ENCODE results near the gene SHB.

SHB gene

DNA sequence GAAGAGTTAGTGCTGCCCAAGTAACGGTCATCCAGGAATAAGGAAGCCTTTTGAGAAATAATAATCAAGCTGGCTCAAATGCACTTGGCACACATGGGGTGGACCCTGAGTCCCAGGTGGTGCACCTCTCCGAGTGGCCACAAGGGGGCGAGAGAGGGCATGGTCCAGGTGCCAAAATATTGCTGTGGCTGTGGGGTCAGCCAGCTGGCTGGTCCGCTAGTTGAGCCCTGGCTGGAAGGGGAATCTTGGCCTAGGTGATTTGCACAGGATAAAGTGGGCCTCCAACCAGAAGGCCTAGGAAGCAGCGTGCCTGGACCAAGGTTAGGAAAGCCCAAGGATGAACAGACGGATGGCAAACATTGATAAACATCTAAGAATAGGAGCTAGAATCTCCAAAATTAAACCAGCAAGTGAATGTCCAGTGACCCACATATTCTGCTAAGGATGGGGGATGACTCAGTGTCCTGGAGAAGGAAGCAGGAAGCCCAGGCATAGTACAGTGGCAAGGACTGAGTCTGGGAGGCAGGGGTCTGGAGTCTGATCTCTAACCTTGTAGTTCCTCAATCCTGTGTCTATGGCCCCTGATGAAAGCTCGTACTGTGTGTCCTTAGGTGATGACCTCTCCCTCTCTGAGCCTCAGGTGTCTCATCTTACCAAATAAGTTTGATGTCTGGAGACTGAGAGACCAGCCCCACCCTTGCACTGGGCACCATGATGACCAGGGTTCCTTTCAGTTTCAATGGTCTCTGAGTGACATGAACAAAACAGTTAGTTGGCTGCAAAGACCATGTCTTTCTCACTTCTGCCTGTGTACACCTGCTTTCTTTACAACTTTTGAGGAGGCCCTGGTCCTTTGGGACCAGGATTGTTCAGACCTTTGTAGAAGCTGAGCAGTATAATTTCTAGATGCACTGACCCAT is 19.2 kb upstream of the SHB start:
- peak; percentile 70 for DNase-seq (ENCODE audit: low spot score)

DNA sequence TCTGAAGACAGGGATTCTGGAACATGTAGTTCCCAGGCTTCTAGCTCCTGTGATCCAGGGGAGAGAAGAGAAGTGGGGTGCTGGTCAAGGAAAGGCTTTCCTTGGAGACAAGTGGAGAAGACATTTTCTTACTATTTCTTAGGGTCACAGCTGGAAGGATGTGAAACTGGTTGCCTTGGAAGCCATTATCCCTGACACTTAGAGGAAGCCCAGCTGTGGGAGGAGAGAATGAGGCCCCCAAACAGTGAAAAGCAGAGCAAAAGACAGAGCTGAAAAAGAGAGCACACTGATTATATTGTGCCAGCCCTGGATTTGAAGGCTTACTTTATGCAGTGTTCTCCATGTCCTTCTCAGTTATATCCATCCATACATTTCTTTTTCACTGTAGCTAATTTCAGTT is 17.5 kb upstream of the SHB start:
- no peak for DNase-seq (ENCODE audit: low spot score)

DNA sequence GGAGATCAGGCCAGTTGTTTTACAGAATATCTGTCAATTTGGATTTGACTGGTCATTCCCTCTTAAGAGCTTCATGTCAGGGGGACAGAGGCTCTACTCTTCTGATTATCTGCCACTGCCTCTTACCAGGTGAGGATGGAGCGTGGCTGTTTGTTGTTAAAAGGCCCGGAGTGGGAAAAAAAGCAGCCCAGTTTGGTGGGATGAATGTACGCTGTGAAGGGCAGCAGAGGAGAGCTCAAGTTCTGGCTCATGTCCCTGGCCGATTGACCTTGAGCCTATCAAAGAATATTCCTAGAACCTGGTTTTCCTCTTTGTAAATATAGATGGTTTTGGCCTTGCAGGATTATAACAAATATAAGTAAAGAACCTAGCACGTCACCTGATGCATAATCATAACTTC is 16.3 kb upstream of the SHB start:
- no peak for DNase-seq (ENCODE audit: low spot score)

- no peak for DNase-seq (ENCODE audit: low spot score)
Observed at GRCh38 chr9:38084556-38084880, 15.5 kb upstream of the SHB start.

- no peak for DNase-seq (ENCODE audit: low spot score)
Observed at GRCh38 chr9:38083858-38084555, 15.0 kb upstream of the SHB start.

DNA sequence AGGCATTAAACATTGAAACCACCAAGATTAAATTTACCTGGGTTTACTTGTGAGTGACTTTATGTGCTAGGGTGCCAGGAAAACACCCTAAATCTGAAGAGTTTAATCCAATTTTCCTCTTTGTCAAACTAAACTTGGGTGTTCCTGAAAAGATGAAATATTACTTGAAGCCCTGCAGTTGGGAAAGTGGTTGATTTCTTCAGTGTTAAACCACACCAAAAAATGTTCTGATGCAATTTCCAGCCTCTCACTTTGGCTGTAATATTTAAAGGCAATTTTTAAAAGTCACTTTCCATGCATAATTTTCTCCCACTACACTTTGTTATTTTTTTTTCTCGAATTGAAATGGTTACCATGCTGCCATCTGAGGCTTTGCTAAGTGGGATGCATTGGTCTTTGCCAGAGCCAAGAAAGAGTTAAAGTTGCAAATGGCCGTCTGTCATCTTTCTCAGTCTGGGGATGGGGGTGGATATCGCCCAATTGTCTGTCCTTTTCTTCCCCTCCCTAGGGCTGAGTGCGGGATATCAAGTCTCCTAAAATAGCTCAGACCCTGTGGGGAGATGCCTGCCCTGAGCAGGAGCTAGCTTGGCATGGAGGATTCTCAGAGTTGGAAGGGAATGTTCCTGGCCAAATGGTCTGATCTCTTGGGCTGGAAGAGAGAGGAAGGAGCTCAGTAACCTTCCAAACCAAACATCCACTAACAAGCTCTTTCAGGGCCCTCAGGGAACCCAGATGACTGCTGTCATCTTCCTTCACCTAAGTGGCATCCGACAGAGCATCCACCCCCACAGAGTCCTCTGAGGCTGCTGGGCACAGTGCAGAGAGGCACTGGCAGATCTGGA is 13.6 kb upstream of the SHB start:
- no peak for DNase-seq (ENCODE audit: low spot score)

DNA sequence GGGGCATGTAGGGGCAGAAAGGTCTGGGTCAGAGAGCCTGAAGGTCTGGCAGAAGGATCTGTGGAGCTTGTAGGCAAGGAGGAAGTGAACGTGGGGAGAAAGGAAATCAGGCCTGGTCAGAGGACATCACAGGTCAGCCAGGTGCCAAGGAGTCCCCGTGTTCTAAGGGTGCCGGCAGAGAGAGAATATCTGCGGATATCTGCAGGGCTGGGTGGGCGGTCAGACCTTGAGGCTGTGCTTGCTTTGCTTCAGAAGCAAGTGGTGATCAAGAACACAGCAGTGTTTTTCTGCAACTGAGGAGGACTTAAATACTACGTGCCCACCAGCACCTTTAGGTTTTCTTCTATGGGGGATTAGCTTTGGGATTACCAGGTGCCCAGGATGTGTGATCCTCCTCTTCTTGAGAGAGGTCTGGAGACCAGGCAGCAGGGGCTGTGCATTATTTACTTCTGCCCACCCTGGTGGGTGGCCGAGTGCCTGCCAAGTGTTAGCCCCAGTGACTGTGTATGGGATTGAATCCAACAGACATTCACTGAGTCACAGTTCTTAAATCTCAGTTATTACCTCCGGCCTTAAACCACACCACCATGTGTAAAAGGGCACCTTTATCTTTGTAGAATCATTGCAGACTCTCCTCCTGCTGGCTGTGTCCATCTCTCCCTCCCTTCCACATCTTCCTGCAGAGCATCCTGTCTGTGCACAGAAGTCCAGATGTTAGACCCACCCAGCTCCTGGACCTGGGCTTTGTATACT is 12.5 kb upstream of the SHB start:
- no peak for DNase-seq (ENCODE audit: low spot score)

DNA sequence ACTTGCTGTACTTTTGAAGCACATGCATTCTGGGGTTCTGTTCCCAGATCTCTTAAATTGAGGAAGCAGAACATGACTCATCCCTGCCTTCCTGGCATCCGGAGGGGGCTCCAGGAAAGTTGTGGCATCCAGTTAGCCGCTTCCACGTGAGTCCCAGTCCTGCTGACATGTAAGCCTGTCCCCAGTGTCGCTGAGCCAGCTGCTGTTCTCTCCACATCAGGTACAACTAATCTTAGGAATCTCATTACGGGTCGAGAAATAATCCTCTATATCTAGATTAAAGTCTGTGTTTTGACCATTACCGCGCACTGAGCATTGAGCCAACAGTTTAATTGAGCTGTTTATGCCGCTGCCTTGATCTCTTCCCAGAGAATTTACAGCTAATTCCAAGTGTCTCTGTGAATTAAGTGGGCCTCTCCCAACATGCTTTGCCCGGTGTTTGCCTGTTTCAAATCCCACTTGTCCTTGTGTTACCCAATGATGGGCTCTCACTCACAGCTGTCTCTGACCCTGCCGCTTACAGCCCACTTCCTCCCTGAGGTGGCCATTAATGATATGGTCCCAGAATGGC is 10.5 kb upstream of the SHB start:
- no peak for DNase-seq (ENCODE audit: low spot score)

DNA sequence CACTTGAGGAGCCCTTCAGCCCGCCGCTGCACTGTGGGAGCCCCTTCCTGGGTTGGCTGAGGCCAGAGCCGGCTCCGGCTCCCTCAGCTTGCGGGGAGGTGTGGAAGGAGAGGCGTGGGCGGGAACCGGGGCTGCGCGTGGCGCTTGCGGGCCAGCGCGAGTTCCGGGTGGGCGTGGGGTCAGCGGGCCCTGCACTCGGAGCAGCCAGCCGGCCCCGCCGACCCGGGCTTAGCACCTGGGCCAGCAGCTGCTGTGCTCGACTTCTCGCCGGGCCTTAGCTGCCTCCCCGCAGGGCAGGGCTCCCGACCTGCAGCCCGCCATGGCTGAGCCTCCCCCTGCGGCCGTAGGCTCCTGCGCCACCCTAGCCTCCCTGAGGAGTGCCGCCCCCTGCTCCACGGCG is 6.2 kb upstream of the SHB start:
- DNase-seq (ENCODE audit: low spot score) = no peak

- DNase-seq (ENCODE audit: low spot score) = no peak
Observed at GRCh38 chr9:38074441-38074961, 5.5 kb upstream of the SHB start.

DNA sequence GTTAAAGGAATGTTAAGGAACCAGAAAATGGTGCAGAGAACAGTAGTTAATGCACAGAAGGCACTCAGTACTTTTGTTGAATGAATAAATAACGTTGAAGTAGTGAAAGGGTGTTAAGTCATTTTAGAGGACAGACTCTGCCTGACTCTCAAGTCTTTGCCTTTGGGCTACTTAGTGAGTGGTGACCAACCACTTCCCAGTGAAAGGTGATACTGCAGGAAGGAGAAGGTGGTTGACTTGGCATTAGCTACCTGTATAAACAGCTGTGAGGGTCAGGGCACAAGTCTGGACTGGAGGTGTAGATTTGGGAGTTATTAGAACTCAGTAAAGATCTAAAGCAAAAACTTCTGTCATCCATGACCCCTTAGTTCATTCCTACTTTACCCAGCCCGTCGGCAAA is 4.9 kb upstream of the SHB start:
- no peak for DNase-seq (ENCODE audit: low spot score)

GRCh38 chr9:38071470-38072134 is 2.6 kb upstream of the SHB start:
- no peak for DNase-seq (ENCODE audit: low spot score)

GRCh38 chr9:38067859-38068681 is 957 bp downstream of the SHB start:
- no peak for DNase-seq (ENCODE audit: low spot score)

GRCh38 chr9:38066914-38067858 is 1.8 kb downstream of the SHB start:
- DNase-seq (ENCODE audit: low spot score) = no peak

DNA sequence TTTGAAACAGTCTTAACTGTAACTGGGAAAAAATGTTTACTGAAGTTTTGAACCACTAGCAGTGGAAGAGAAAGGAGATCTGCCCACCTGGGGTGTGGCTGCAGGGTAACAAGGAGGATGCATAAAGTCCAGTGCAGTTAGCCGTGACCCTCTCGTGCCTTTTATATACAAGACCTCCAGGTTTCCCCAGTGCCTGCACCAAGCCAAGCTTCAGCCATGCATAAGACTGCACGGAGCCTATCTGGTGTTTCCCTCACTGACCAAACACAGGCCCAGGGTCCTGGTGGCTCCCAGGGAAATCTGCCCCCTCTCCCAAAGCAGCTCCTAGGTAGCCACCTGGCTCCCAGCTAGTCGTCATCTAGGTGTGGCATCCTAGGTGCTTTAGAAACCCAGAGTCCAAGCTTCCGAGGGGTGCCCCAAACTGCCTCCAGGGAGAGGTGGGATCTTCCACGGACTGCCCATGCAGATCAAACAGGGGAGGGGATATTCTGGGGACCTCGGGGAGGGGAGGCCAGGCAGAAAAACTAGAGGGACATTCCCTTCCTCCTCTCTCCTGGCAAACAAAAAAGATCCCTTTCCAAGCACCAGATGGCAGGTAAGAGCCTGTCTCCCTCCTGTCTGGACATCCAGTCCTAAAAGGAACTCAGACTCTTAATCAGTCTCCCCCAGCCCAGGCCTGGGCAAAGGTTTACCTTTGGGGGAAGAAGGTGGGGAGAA is 2.7 kb downstream of the SHB start:
- no peak for DNase-seq (ENCODE audit: low spot score)

GRCh38 chr9:38065369-38066075 is 3.5 kb downstream of the SHB start:
- no peak for DNase-seq (ENCODE audit: low spot score)

- DNase-seq (ENCODE audit: low spot score) = no peak
Observed at GRCh38 chr9:38064842-38065368, 4.1 kb downstream of the SHB start.
